Activated CD4-positive, alpha-beta T cell treated with anti-CD3 and anti-CD28 coated beads for 36 hours (primary cell): ENCODE measurements around the gene MAN1C1. TPM values are rescaled to one million over a fixed set of nuclear protein-coding genes. Genes with fewer than 3 reads are reported as not detected.
A peak's percentile ranks its signal among the peaks of the same experiment; 100 is the strongest.
"Not testable (repeated sequence)": the region's sequence is repeated elsewhere in the genome, so short reads cannot be mapped to it uniquely, and the experiment has no call there.

ENCODE experiments used
- ATAC-seq: fragments of 200-7000 bp; cut with Tn5 transposase; one replicate; pipeline ENCODE4 v1.10.0; 2021; ENCODE audit warnings: mild to moderate bottlenecking, moderate library complexity
- CTCF ChIA-PET: fragments of 350-600 bp; sonication (Branson Sonifier 250); formaldehyde crosslinking; loops from one replicate; lab custom pipeline; 2021; ENCODE audit warnings: antibody characterized with exemption; lab: Charles Lee
- POLR2A ChIA-PET: fragments of 350-600 bp; sonication (Branson Sonifier 250); formaldehyde crosslinking; loops from one replicate; lab custom pipeline; 2021; ENCODE audit warnings: antibody characterized with exemption, inconsistent platforms; lab: Charles Lee
- DNase-seq: peaks from one replicate; pipeline ENCODE4 v3.0.0-alpha.2; 2020
- H3K27ac Mint-ChIP-seq: one replicate; pipeline ENCODE4 v1.8.0; 2021; ENCODE audit warnings: mixed read lengths
- H3K27me3 Mint-ChIP-seq: one replicate; pipeline ENCODE4 v1.8.0; 2021; ENCODE audit warnings: mixed read lengths
- H3K36me3 Mint-ChIP-seq: one replicate; pipeline ENCODE4 v1.8.0; 2021; ENCODE audit warnings: low read depth, mixed read lengths
- H3K4me1 Mint-ChIP-seq: one replicate; pipeline ENCODE4 v1.8.0; 2021; ENCODE audit warnings: mixed read lengths
- H3K4me3 Mint-ChIP-seq: one replicate; pipeline ENCODE4 v1.8.0; 2021; ENCODE audit warnings: mild to moderate bottlenecking, moderate library complexity, mixed read lengths
- H3K9me3 Mint-ChIP-seq: one replicate; pipeline ENCODE4 v1.8.0; 2021; ENCODE audit warnings: low read depth, mixed read lengths
- intact Hi-C, 2 experiments: fragments of 100-400 bp; cut with DNase I in 1 of 2; cut with micrococcal nuclease in 1 of 2; formaldehyde crosslinking; loops; one replicate each; pipeline versions ENCODE4 v1.14.2 to v1.15.1; 2022 to 2024; cut with DNase I, micrococcal nuclease
- total RNA-seq, 2 experiments: library from RNA; stranded (reverse); gene quantifications; one replicate each; pipeline ENCODE4 v1.2.3, GENCODE V29; 2021

Gene MAN1C1
- total RNA-seq, 2 experiments from 2014 or later, result 10.0 to 10.1 TPM

DNA sequence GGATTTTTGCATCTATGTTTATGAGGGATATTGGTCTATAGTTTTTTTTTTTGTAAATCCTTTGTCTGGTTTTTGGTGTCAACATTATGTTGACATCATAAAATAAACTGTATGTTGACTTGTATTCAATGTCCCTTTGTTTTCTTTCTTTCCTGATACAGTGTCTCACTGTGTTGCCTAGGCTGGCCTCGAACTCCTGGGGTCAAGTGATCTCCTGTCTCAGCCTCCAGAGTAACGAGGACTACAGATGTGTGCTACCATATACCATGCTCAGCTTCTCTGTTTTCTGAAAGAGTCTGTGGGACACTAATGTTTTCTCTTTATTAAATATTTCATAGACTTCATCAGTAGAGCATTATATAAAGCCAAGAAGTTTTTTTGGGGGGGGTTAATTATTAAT lies 18.3 kb downstream of the MAN1C1 start:
- Mint-ChIP-seq H3K36me3 (peaks cover 30% of the 10 kb centered on the region), H3K9me3 (peaks cover 17% of the 10 kb centered on the region), H3K27me3 (no peaks in the 10 kb centered on the region), H3K4me3 (no peak overlapping the region), H3K4me1 (peaks cover 75% of the 10 kb centered on the region), H3K27ac (peak overlapping the region; percentile 17)
- POLR2A ChIA-PET, result no interaction called here
- DNase-seq (no peak), ATAC-seq (no peak)
- intact Hi-C loops, result no loop called here
- CTCF ChIA-PET, result interaction anchor here (1.7 to 1.9 kb wide), 2 partner anchors 12 to 16 kb away, joined by 6 read pairs; no protein-coding TSS in a partner anchor

DNA sequence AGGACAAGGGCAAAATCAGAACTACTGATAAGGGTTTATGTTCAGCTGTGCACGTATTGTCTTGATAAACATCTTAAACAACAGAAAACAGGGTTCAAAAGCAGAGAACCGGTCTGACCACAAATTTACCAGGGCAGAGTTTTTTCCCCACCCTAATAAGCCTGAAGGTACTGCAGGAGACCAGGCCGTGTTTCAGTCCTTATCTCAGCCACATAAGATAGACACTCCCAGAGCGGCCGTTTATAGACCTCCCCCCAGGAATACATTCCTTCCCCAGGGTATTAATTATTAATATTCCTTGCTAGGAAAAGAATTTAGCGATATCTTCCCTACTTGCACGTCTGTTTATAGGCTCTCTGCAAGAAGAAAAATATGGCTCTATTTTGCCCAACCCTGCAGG lies 19.6 kb downstream of the MAN1C1 start:
- POLR2A ChIA-PET, ATAC-seq, DNase-seq, H3K4me3 Mint-ChIP-seq, H3K27me3 Mint-ChIP-seq, intact Hi-C loops: not testable (repeated sequence)
- Mint-ChIP-seq H3K27ac (peak overlapping the region; percentile 20), H3K36me3 (peaks cover 30% of the 10 kb centered on the region), H3K9me3 (peaks cover 17% of the 10 kb centered on the region), H3K4me1 (peaks cover 74% of the 10 kb centered on the region)
- CTCF ChIA-PET, result interaction anchor here (1.7 kb wide), 1 partner anchor 13 kb away, joined by 6 read pairs; no protein-coding TSS in a partner anchor

GRCh38 chr1:25640646-25641328 lies 24.2 kb downstream of the MAN1C1 start:
- Mint-ChIP-seq H3K27me3 (no peaks in the 10 kb centered on the region), H3K9me3 (peaks cover 16% of the 10 kb centered on the region), H3K27ac (no peak overlapping the region), H3K4me3 (no peak overlapping the region), H3K4me1 (peaks cover 71% of the 10 kb centered on the region), H3K36me3 (peaks cover 26% of the 10 kb centered on the region)
- ChIA-PET POLR2A (interaction anchor here (0.5 to 2.1 kb wide), 3 partner anchors 36 to 158 kb away, joined by 3 to 11 read pairs (median 4); no protein-coding TSS in a partner anchor), CTCF (interaction anchor here (0.6 to 8.3 kb wide), 7 partner anchors 9 to 87 kb away, joined by 3 to 91 read pairs (median 5); no protein-coding TSS in a partner anchor)
- intact Hi-C loops, result no loop called here
- DNase-seq (no peak), ATAC-seq (no peak)

DNA sequence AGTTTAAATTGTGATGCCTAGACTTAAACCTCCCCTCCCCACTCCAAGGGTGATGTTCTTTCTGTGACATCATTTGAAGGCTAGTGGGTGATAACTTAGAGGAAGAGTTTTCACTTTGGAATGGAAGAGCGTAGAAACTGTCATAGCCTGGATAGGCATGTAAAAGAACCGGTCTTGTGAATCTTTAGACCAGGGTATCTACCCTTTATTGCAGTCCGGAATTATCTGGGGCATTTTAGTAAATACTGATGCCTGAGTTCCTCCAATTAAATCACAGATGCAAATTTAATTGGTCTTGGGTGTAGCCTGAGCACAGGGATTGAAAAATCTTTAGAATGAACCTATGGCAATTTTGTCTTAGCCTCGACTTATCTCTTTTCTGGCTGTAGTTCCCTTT lies 24.7 kb downstream of the MAN1C1 start:
- H3K27ac Mint-ChIP-seq, result peak overlapping the region; percentile 85
- intact Hi-C loops, result no loop called here
- peaks cover 12% of the 10 kb centered on the region for H3K9me3 Mint-ChIP-seq
- no peak for ATAC-seq
- peaks cover 21% of the 10 kb centered on the region for H3K36me3 Mint-ChIP-seq
- H3K4me3 Mint-ChIP-seq, result no peak overlapping the region
- DNase-seq, result no peak
- no peaks in the 10 kb centered on the region for H3K27me3 Mint-ChIP-seq
- peaks cover 69% of the 10 kb centered on the region for H3K4me1 Mint-ChIP-seq
- CTCF ChIA-PET, result interaction anchor here (1.1 to 8.3 kb wide), 5 partner anchors 10 to 44 kb away, joined by 3 to 91 read pairs (median 8); no protein-coding TSS in a partner anchor
- POLR2A ChIA-PET, result interaction anchor here (1.6 to 2.1 kb wide), 3 partner anchors 18 to 35 kb away, joined by 5 to 11 read pairs (median 9); no protein-coding TSS in a partner anchor

- CTCF ChIA-PET, result interaction anchor here (1.0 to 8.3 kb wide), 8 partner anchors 9 to 154 kb away, joined by 3 to 91 read pairs (median 4); no protein-coding TSS in a partner anchor
- Mint-ChIP-seq H3K4me1 (peaks cover 76% of the 10 kb centered on the region), H3K36me3 (peaks cover 19% of the 10 kb centered on the region), H3K9me3 (peaks cover 10% of the 10 kb centered on the region), H3K27ac (peak overlapping the region; percentile 85), H3K4me3 (peak overlapping the region; percentile 69), H3K27me3 (no peaks in the 10 kb centered on the region)
- ATAC-seq (peak; percentile 43), DNase-seq (peak; percentile 47)
- POLR2A ChIA-PET, result interaction anchor here (0.6 to 2.1 kb wide), 7 partner anchors 10 to 34 kb away, joined by 3 to 11 read pairs (median 7); no protein-coding TSS in a partner anchor
- intact Hi-C loops, result loop anchor here (1.0 kb wide), 5 partner anchors 13 to 154 kb away; no protein-coding TSS in a partner anchor
Measured at GRCh38 chr1:25641931-25642573, 25.5 kb downstream of the MAN1C1 start.

DNA sequence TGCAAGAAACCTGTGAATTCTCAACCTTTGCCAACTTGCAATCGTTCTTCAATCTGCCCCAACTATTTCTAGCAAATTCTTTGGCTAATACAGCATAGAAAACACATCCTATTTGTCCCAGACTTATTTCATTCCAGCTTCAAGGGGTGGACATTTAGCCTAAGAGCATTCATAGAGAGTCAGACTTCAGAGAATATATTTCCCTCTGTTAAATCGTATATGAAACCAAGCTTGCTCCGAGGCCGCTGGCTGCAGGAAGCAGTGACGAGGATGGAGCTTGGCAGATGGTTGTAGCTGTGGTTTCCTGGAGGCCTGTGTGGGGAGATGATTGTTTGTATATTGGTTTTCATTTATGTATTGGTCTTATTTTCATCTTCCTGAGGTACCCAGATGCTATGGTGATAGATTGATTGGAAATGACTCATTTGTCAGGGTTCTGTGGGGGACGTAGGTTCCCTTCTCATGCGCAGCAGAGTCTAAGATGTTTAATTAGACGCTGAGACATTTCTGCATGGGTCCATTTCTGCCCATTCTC lies 26.1 kb downstream of the MAN1C1 start:
- Mint-ChIP-seq H3K27me3 (no peaks in the 10 kb centered on the region), H3K4me3 (peak overlapping the region; percentile 69), H3K27ac (peak overlapping the region; percentile 85), H3K4me1 (peaks cover 80% of the 10 kb centered on the region), H3K9me3 (peaks cover 10% of the 10 kb centered on the region), H3K36me3 (peaks cover 15% of the 10 kb centered on the region)
- intact Hi-C loops, result loop anchor here (1.0 kb wide), 5 partner anchors 13 to 154 kb away; no protein-coding TSS in a partner anchor
- ATAC-seq (peak; percentile 90), DNase-seq (peak; percentile 85)
- ChIA-PET POLR2A (interaction anchor here (0.6 to 2.1 kb wide), 9 partner anchors 11 to 132 kb away, joined by 3 to 11 read pairs (median 5); no protein-coding TSS in a partner anchor), CTCF (interaction anchor here (1.0 to 8.3 kb wide), 7 partner anchors 8 to 154 kb away, joined by 3 to 91 read pairs (median 5); no protein-coding TSS in a partner anchor)

DNA sequence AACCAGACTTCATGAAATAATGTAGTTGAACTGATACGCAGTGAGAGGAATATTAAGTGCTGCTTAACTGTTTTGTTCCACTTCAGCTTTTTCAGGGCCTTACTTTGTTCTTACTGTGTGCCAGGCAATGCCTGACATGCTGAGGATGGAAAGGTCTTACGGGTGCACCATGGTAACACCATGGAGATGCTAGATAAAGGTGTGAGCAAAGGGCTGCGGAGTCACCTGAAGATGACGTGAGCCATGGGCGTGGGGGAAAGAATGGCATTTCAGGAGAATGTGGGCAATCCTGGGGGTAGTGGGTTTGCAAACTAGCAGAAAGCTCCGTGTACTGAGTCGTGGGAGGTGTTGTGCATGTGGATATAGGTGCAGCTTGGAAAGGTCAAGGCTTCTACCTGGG lies 27.3 kb downstream of the MAN1C1 start:
- Mint-ChIP-seq H3K27me3 (no peaks in the 10 kb centered on the region), H3K4me1 (peaks cover 83% of the 10 kb centered on the region), H3K4me3 (peak overlapping the region; percentile 13), H3K9me3 (peaks cover 4% of the 10 kb centered on the region), H3K27ac (peak overlapping the region; percentile 8), H3K36me3 (peaks cover 6% of the 10 kb centered on the region)
- no peak for DNase-seq
- CTCF ChIA-PET, result interaction anchor here (1.0 to 8.3 kb wide), 2 partner anchors 22 to 33 kb away, joined by 4 to 91 read pairs; no protein-coding TSS in a partner anchor
- ATAC-seq, result no peak
- POLR2A ChIA-PET, result interaction anchor here (1.7 kb wide), 1 partner anchor 24 kb away, joined by 7 read pairs; no protein-coding TSS in a partner anchor
- intact Hi-C loops, result no loop called here

DNA sequence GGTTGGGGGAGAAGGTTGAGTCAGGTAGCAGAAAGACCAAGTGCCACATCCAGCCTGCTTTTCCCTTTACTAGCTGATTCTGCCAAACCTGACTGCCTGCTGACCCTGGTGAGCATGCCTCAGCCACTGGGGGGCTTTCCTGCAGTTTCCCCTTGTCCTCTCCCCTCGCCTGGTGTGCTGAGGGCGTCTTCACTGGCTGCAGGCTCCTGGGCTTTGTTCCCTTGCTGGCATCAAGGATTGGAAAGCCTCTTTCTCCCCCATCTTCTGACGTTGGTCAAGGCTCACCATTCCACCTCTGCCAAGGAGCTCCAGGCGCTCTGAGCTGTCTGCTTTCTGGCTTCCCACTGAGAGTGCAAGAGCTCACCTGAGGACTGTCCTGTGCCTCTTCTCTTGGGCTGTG lies 28.4 kb downstream of the MAN1C1 start:
- ATAC-seq (no peak), DNase-seq (no peak)
- no peak overlapping the region for H3K4me3 Mint-ChIP-seq
- H3K36me3 Mint-ChIP-seq, result peaks cover 5% of the 10 kb centered on the region
- ChIA-PET POLR2A (interaction anchor here (0.6 kb wide), 1 partner anchor 18 kb away, joined by 3 read pairs; no protein-coding TSS in a partner anchor), CTCF (interaction anchor here (0.5 to 8.3 kb wide), 4 partner anchors 23 to 762 kb away, joined by 3 to 91 read pairs (median 4); no protein-coding TSS in a partner anchor)
- H3K27me3 Mint-ChIP-seq, result no peaks in the 10 kb centered on the region
- no peak overlapping the region for H3K27ac Mint-ChIP-seq
- H3K9me3 Mint-ChIP-seq, result no peaks in the 10 kb centered on the region
- H3K4me1 Mint-ChIP-seq, result peaks cover 78% of the 10 kb centered on the region
- intact Hi-C loops, result no loop called here

GRCh38 chr1:25645637-25646400 lies 29.2 kb downstream of the MAN1C1 start:
- no peak for DNase-seq
- intact Hi-C loops, result no loop called here
- H3K36me3 Mint-ChIP-seq, result peaks cover 5% of the 10 kb centered on the region
- POLR2A ChIA-PET, result no interaction called here
- ATAC-seq, result no peak
- CTCF ChIA-PET, result interaction anchor here (1.1 to 8.3 kb wide), 2 partner anchors 24 to 148 kb away, joined by 3 to 91 read pairs; no protein-coding TSS in a partner anchor
- H3K9me3 Mint-ChIP-seq, result no peaks in the 10 kb centered on the region
- peaks cover 78% of the 10 kb centered on the region for H3K4me1 Mint-ChIP-seq
- H3K4me3 Mint-ChIP-seq, result no peak overlapping the region
- no peak overlapping the region for H3K27ac Mint-ChIP-seq
- H3K27me3 Mint-ChIP-seq, result no peaks in the 10 kb centered on the region

GRCh38 chr1:25647106-25647505 lies 30.5 kb downstream of the MAN1C1 start:
- Mint-ChIP-seq H3K4me3 (no peak overlapping the region), H3K27me3 (no peaks in the 10 kb centered on the region), H3K27ac (peak overlapping the region; percentile 2), H3K9me3 (no peaks in the 10 kb centered on the region), H3K36me3 (peaks cover 2% of the 10 kb centered on the region), H3K4me1 (peaks cover 65% of the 10 kb centered on the region)
- ChIA-PET CTCF (no interaction called here), POLR2A (no interaction called here)
- DNase-seq (no peak), ATAC-seq (no peak)
- intact Hi-C loops, result no loop called here
